Measurements from ENCODE around the gene ZNF544.

GRCh38 chr19:58228585-58229254, at the start of gene ZNF544:
- TF ChIP-seq CTCF (IDR thresholded peaks at IDR 0.05 in 4 of 5, conservative IDR thresholded peaks at IDR 0.05 in 1 of 5) (no peak), POLR2A (IDR thresholded peaks at IDR 0.05) (no peak)

Data from gastrocnemius medialis (tissue), 4 donors.